Suprapubic skin (tissue), 4 donors: ENCODE results near the gene KAZN. TPM values are rescaled to one million over a fixed set of nuclear protein-coding genes. Genes with fewer than 3 reads are reported as not detected.

ENCODE experiments used
- DNase-seq, 2 donors: peaks; one replicate each; pipeline ENCODE4 v3.0.0-alpha.2; 2019; ENCODE audit warnings: low spot score in 2 of 2
- H3K27ac ChIP-seq: fragments of 200-600 bp; sonication (generic); one replicate; pipeline ENCODE4 v1.5.1; 2019
- H3K27me3 ChIP-seq: fragments of 200-600 bp; sonication (generic); one replicate; pipeline ENCODE4 v1.5.1; 2019
- H3K36me3 ChIP-seq: fragments of 200-600 bp; sonication (generic); one replicate; pipeline ENCODE4 v1.5.1; 2019
- H3K4me1 ChIP-seq: fragments of 200-600 bp; sonication (generic); one replicate; pipeline ENCODE4 v1.5.1; 2019
- H3K4me3 ChIP-seq: fragments of 200-600 bp; sonication (generic); one replicate; pipeline ENCODE4 v1.5.1; 2019; ENCODE audit warnings: mild to moderate bottlenecking
- H3K9me3 ChIP-seq: fragments of 200-600 bp; sonication (generic); one replicate; pipeline ENCODE4 v1.5.1; 2019
- EP300 ChIP-seq: sonication (generic); formaldehyde crosslinking; IDR thresholded peaks from one replicate; pipeline ENCODE4 v1.6.1; 2017; ENCODE audit warnings: antibody characterized with exemption
- POLR2A ChIP-seq, 2 donors: fragments of 450-650 bp; IDR thresholded peaks; one replicate each; pipeline ENCODE4 v1.6.1; 2017; ENCODE audit warnings: antibody characterized with exemption in 2 of 2, mild to moderate bottlenecking in 2 of 2, moderate library complexity in 2 of 2
- POLR2AphosphoS5 ChIP-seq, 3 donors: sonication (generic); formaldehyde crosslinking; IDR thresholded peaks; one replicate each; pipeline ENCODE4 v1.6.1; 2017; ENCODE audit warnings: antibody characterized with exemption in 3 of 3
- WGBS: methylation state at CpG from one replicate; pipeline ENCODE4 v1.1.5; 2018; 5-methylcytosine and 5-hydroxymethylcytosine counted together
- total RNA-seq, 4 donors: library from RNA; depleted of rRNA; stranded (reverse); fragments of >200 nt; gene quantifications; one replicate each; pipeline ENCODE4 v1.1.0, GENCODE V29; 2016
- TF ChIP-seq, protein P1 (sequence below), 2 donors: fragments of 200-600 bp in 1 of 2; fragments of 450-650 bp in 1 of 2; sonication (generic) in 1 of 2; IDR thresholded peaks; one replicate each; pipeline ENCODE4 v1.5.1; 2016 to 2019; ENCODE audit warnings: antibody characterized with exemption in 2 of 2, mild to moderate bottlenecking in 1 of 2, moderate library complexity in 1 of 2

Gene KAZN
- 10 to 100 TPM; 29.2 to 37.5 (median 31.7) TPM for total RNA-seq

DNA sequence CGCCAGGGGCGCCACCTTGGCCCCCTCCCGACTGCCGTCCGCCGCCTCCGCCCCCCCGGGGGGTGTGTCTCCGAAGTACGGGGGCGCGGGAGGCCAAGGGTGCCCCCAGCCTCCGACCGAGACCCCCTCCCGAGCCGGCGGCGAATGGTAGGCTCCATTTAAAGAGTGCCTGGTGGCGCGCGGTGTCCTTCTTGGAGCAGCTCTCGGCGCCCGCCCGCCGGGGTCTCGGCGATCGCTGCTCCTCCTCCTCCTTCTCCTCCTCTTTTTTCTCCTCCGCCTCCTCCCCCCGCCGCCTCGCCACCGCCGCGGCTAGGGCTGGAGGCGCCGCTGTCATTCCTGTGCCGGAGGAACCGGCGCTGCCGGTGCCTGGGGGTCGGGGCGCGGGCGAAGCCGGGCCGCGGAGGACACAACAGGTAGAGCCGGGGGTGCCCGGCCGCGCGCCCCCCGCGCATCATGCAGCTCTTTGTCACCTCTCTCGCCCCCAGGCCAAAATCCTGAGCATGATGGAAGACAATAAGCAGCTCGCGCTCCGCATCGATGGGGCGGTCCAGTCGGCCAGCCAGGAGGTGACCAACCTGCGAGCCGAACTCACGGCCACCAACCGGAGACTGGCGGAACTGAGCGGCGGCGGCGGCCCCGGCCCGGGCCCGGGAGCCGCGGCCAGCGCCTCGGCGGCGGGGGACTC is at the start of gene KAZN:
Gene KAZN (plus strand): TSS at position 188 of the 685 bp plus-strand sequence.
- peaks cover 42% of the 10 kb centered on the region for H3K27me3 ChIP-seq
- peak in 1 of 2 donors; percentile 60 for DNase-seq
- TF ChIP-seq EP300, result no peak
- TF ChIP-seq, protein P1, sequence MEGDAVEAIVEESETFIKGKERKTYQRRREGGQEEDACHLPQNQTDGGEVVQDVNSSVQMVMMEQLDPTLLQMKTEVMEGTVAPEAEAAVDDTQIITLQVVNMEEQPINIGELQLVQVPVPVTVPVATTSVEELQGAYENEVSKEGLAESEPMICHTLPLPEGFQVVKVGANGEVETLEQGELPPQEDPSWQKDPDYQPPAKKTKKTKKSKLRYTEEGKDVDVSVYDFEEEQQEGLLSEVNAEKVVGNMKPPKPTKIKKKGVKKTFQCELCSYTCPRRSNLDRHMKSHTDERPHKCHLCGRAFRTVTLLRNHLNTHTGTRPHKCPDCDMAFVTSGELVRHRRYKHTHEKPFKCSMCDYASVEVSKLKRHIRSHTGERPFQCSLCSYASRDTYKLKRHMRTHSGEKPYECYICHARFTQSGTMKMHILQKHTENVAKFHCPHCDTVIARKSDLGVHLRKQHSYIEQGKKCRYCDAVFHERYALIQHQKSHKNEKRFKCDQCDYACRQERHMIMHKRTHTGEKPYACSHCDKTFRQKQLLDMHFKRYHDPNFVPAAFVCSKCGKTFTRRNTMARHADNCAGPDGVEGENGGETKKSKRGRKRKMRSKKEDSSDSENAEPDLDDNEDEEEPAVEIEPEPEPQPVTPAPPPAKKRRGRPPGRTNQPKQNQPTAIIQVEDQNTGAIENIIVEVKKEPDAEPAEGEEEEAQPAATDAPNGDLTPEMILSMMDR (IDR thresholded peaks at IDR 0.05), result peak in 1 of 2 donors; percentile 17
- under 1% methylated on average over 42 of the region's 81 CpGs for WGBS
- H3K4me1 ChIP-seq, result peaks cover 31% of the 10 kb centered on the region
- peak within 1 kb of the TSS; percentile 61 for H3K4me3 ChIP-seq
- H3K27ac ChIP-seq, result no peak within 1 kb of the TSS
- H3K36me3 ChIP-seq, result no peaks in the 10 kb centered on the region
- no peaks in the 10 kb centered on the region for H3K9me3 ChIP-seq

DNA sequence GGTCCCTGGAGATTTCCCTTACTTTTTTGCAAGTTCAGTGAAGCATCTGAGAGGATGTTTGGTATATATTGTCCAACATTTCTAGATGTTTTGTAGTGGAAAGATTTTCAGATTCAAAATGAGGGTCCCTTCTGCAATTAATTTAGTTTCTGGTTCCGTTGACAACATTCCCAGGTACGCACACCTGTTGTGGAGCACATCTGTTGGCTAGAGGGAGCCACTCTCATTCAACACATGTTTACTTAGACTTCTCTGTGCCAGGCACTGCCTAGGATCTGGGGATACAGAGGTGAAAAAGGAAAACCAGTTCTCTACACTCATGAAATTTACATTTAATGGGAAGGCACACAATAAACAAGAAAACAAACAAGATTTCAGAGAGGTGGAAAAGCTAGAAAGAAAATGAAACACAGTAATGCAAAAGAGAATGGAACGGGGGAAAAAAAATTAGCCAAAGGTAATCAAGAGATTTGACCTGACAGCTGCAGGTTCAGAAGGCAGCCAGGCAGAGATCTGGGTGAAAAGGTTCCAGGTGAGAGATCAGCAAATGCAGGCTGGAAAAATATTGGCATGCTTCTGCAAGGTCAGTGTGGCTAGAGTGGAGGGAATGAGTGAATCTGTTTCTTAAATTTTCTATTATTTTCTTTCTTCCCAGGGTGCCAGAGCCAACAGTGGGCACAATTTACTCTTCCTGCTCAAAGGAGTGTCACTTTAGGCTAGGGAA is 48.4 kb upstream of the KAZN start:
- TF ChIP-seq, protein P1 (IDR thresholded peaks at IDR 0.05), result no peak
- TF ChIP-seq POLR2AphosphoS5 (IDR thresholded peaks at IDR 0.05) (no peak), POLR2A (IDR thresholded peaks at IDR 0.05) (no peak), EP300 (no peak)
- Histone ChIP-seq H3K36me3 (no peaks in the 10 kb centered on the region), H3K4me1 (no peaks in the 10 kb centered on the region), H3K9me3 (peaks cover 4% of the 10 kb centered on the region), H3K27me3 (no peaks in the 10 kb centered on the region), H3K27ac (no peak overlapping the region), H3K4me3 (no peak overlapping the region)
- no peak for DNase-seq
- WGBS, result 86% methylated on average over 3 of the region's 3 CpGs

DNA sequence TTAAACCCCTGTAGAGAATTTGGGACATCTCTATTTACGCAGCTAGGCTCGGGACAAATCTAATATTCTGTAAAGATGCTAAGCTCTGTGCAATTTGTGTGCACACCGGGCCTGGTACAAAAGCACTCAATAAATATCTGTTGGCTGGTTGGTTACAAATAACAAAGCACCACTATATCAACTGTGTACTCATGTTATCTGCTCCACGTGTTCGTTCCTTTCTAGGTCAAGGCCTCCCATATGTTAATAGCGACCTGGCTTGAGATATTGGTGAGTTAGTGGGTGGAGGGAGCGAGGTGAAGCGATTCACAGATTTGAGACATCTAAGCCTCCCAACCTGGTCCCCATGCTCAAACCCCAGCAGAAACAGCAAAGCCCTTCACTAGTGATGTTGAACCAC is 47.1 kb upstream of the KAZN start:
- no peak for TF ChIP-seq POLR2A (IDR thresholded peaks at IDR 0.05)
- TF ChIP-seq POLR2AphosphoS5 (IDR thresholded peaks at IDR 0.05), result no peak
- TF ChIP-seq EP300, result no peak
- TF ChIP-seq, protein P1 (IDR thresholded peaks at IDR 0.05), result no peak
- no peaks in the 10 kb centered on the region for H3K9me3 ChIP-seq
- H3K4me3 ChIP-seq, result no peak overlapping the region
- no peaks in the 10 kb centered on the region for H3K4me1 ChIP-seq
- DNase-seq, result no peak
- H3K27me3 ChIP-seq, result no peaks in the 10 kb centered on the region
- H3K27ac ChIP-seq, result no peak overlapping the region
- 86% methylated on average over 8 of the region's 8 CpGs for WGBS
- H3K36me3 ChIP-seq, result no peaks in the 10 kb centered on the region

DNA sequence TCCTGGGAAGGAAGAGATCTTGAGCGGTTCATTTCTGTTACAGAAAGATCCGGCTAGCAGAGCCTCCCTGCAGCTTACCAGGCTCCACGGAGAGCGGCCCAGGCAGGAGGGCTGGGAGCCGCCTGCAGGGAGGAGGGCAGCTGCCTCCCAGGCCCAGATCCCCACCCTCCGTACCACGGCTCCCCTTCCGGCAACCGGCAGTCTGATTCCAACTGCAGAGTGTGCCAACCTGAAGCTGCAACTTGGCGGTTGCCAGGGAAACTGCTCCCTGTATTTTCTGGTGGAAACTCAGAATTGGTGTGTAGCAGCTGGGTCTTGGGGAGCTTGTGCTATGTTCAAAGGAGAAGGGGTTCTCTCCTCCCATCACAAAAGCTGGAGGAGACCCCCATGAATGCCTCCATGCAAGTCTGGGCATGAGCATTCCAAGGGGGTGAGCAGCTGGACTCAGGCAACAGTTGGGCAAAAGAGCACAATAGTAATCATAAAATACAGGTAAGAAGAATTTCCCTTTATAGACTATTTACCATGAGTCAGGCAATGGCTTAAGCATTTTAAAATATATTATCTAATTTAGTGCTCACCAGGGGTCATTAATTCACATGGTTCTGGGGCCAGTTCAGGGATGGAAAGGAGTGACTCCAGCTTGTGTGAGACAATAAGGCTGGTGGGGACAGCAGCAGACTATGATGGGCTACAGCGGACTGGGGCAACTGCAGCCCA is 46.1 kb upstream of the KAZN start:
- Histone ChIP-seq H3K4me3 (no peak overlapping the region), H3K27me3 (no peaks in the 10 kb centered on the region), H3K4me1 (no peaks in the 10 kb centered on the region), H3K27ac (no peak overlapping the region), H3K9me3 (no peaks in the 10 kb centered on the region), H3K36me3 (no peaks in the 10 kb centered on the region)
- TF ChIP-seq POLR2AphosphoS5 (IDR thresholded peaks at IDR 0.05) (no peak), EP300 (no peak), POLR2A (IDR thresholded peaks at IDR 0.05) (no peak)
- TF ChIP-seq, protein P1 (IDR thresholded peaks at IDR 0.05), result no peak
- WGBS, result 60% methylated on average over 11 of the region's 11 CpGs
- no peak for DNase-seq

DNA sequence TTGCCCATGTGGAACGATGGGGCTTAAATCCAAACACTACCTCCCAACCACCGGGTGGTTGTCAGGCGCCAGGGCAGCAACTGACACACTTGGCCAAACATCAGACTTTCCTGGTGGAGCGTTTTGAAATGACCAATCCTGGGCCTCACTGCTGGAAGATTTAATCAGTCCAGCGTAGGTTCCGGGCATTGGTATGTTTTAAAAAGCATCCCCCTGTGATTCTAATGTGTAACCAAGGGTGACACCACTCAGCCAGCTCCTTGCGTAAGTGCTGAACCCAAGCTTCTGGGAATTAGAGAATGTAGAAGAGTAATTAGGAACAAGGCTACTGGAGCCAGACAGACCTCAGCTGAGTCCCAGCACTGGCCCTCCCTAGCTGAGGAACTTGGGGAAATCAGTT is 44.8 kb upstream of the KAZN start:
- Histone ChIP-seq H3K27me3 (no peaks in the 10 kb centered on the region), H3K36me3 (no peaks in the 10 kb centered on the region), H3K27ac (no peak overlapping the region), H3K4me1 (no peaks in the 10 kb centered on the region), H3K9me3 (no peaks in the 10 kb centered on the region), H3K4me3 (no peak overlapping the region)
- no peak for DNase-seq
- 85% methylated on average over 7 of the region's 7 CpGs for WGBS
- TF ChIP-seq POLR2AphosphoS5 (IDR thresholded peaks at IDR 0.05) (no peak), POLR2A (IDR thresholded peaks at IDR 0.05) (no peak), EP300 (no peak)
- TF ChIP-seq, protein P1 (IDR thresholded peaks at IDR 0.05), result no peak
